Measurements from ENCODE around the gene SLC6A9. TPM values are rescaled to one million over a fixed set of nuclear protein-coding genes. Genes with fewer than 3 reads are reported as not detected.
A peak's percentile ranks its signal among the peaks of the same experiment; 100 is the strongest.

SLC6A9 gene
- total and polyA plus RNA-seq, 2 donors (not counting 1 experiment from before 2014, with no cell fraction given) = 0.28 to 5.5 TPM

- no peak for ATAC-seq (ENCODE audit: low read depth)
- Mint-ChIP-seq H3K4me3 (no peak overlapping the region), H3K9me3 (ENCODE audit: insufficient read depth) (no peaks in the 10 kb centered on the region), H3K4me1 (peaks cover 18% of the 10 kb centered on the region), H3K27ac (no peak overlapping the region), H3K27me3 (no peaks in the 10 kb centered on the region)
- no peaks in the 10 kb centered on the region for H3K79me2 ChIP-seq (ENCODE audit: control insufficient read depth, insufficient read depth, low read length)
- H2AFZ ChIP-seq (ENCODE audit: insufficient read depth, low read depth, low read length, poor library complexity, severe bottlenecking) = no peak overlapping the region
- CTCF ChIA-PET = interaction anchor here (0.9 to 17.1 kb wide), 4 partner anchors 13 to 40 kb away, joined by 3 to 227 read pairs (median 31); no protein-coding TSS in a partner anchor
- no peaks in the 10 kb centered on the region for H3K9me3 ChIP-seq (ENCODE audit: control extremely low read depth in 1 of 3, control insufficient read depth in 2 of 3, insufficient read depth in 1 of 3, low read length in 2 of 3)
- intact Hi-C loops (cut with micrococcal nuclease) = loop anchor here (5.0 kb wide), 2 partner anchors 666 to 1266 kb away; partner anchors contain the start of genes C1orf50, ELOVL1 and P3H1
- DNase-seq = no peak
- no peak overlapping the region for H3K27ac ChIP-seq (ENCODE audit: low read length in 2 of 2)
- H3K27me3 ChIP-seq (replicated peaks in 1 of 4; ENCODE audit: control extremely low read depth in 1 of 4, control insufficient read depth in 3 of 4, insufficient read depth in 4 of 4, low read length in 3 of 4) = peaks cover 0 to 4% (median 0%) of the 10 kb centered on the region in 4 experiments
- no peak overlapping the region for H3K4me3 ChIP-seq (ENCODE audit: control extremely low read depth in 1 of 5, extremely low read depth in 1 of 5, insufficient read depth in 1 of 5, low read depth in 2 of 5, low read length in 4 of 5)
- H3K9ac ChIP-seq (ENCODE audit: low read length) = no peak overlapping the region
- H3K4me2 ChIP-seq (replicated peaks; ENCODE audit: low read depth, low read length, poor library complexity, severe bottlenecking) = no peak overlapping the region
- no peaks in the 10 kb centered on the region for H4K20me1 ChIP-seq (ENCODE audit: control insufficient read depth, insufficient read depth, low read length, poor library complexity, severe bottlenecking)
- 85% methylated on average over 5 of the region's 8 CpGs for WGBS (ENCODE audit: insufficient coverage)
- POLR2A ChIA-PET = no interaction called here
- TF ChIP-seq EZH2 (IDR thresholded peaks at IDR 0.05; ENCODE audit: borderline replicate concordance, insufficient read depth, low read depth, low read length, poor library complexity, severe bottlenecking) (no peak), CTCF (IDR thresholded peaks at IDR 0.05) (no peak)
- H3K4me1 ChIP-seq (ENCODE audit: control insufficient read depth in 2 of 2, insufficient read depth in 2 of 2, low read length in 2 of 2) = peaks cover 6 to 16% of the 10 kb centered on the region in 2 donors
- no peaks in the 10 kb centered on the region for H3K36me3 ChIP-seq (replicated peaks in 1 of 2; ENCODE audit: control extremely low read depth in 1 of 2, control insufficient read depth in 1 of 2, extremely low read depth in 1 of 2, insufficient read depth in 2 of 2, low read length in 1 of 2)
Observed at GRCh38 chr1:44033756-44034155, 2.5 kb upstream of the SLC6A9 start.

- Histone ChIP-seq H3K27ac (ENCODE audit: low read length in 2 of 2) (no peak overlapping the region), H3K36me3 (replicated peaks in 1 of 2; ENCODE audit: control extremely low read depth in 1 of 2, control insufficient read depth in 1 of 2, extremely low read depth in 1 of 2, insufficient read depth in 2 of 2, low read length in 1 of 2) (no peaks in the 10 kb centered on the region), H4K20me1 (ENCODE audit: control insufficient read depth, insufficient read depth, low read length, poor library complexity, severe bottlenecking) (no peaks in the 10 kb centered on the region), H3K79me2 (ENCODE audit: control insufficient read depth, insufficient read depth, low read length) (no peaks in the 10 kb centered on the region), H3K9me3 (ENCODE audit: control extremely low read depth in 1 of 3, control insufficient read depth in 2 of 3, insufficient read depth in 1 of 3, low read length in 2 of 3) (no peaks in the 10 kb centered on the region), H3K4me2 (replicated peaks; ENCODE audit: low read depth, low read length, poor library complexity, severe bottlenecking) (no peak overlapping the region), H3K9ac (ENCODE audit: low read length) (no peak overlapping the region), H3K4me3 (ENCODE audit: control extremely low read depth in 1 of 5, extremely low read depth in 1 of 5, insufficient read depth in 1 of 5, low read depth in 2 of 5, low read length in 4 of 5) (no peak overlapping the region), H3K27me3 (replicated peaks in 1 of 4; ENCODE audit: control extremely low read depth in 1 of 4, control insufficient read depth in 3 of 4, insufficient read depth in 4 of 4, low read length in 3 of 4) (peaks cover 0 to 4% (median 0%) of the 10 kb centered on the region in 4 experiments), H2AFZ (ENCODE audit: insufficient read depth, low read depth, low read length, poor library complexity, severe bottlenecking) (no peak overlapping the region), H3K4me1 (ENCODE audit: control insufficient read depth in 2 of 2, insufficient read depth in 2 of 2, low read length in 2 of 2) (peaks cover 6 to 16% of the 10 kb centered on the region in 2 donors)
- H3K4me1 Mint-ChIP-seq = peaks cover 22% of the 10 kb centered on the region
- no peaks in the 10 kb centered on the region for H3K9me3 Mint-ChIP-seq (ENCODE audit: insufficient read depth)
- ATAC-seq (ENCODE audit: low read depth) (no peak), DNase-seq (no peak)
- H3K27ac Mint-ChIP-seq = no peak overlapping the region
- TF ChIP-seq EZH2 (IDR thresholded peaks at IDR 0.05; ENCODE audit: borderline replicate concordance, insufficient read depth, low read depth, low read length, poor library complexity, severe bottlenecking) = no peak
- no peak for TF ChIP-seq CTCF (IDR thresholded peaks at IDR 0.05)
- CTCF ChIA-PET = interaction anchor here (0.9 to 17.1 kb wide), 5 partner anchors 13 to 40 kb away, joined by 3 to 227 read pairs (median 4); no protein-coding TSS in a partner anchor
- POLR2A ChIA-PET = no interaction called here
- H3K4me3 Mint-ChIP-seq = peak overlapping the region; percentile 40
- intact Hi-C loops (cut with micrococcal nuclease) = loop anchor here (5.0 kb wide), 2 partner anchors 666 to 1266 kb away; partner anchors contain the start of genes C1orf50, ELOVL1 and P3H1
- 87% methylated on average over 3 of the region's 8 CpGs for WGBS (ENCODE audit: insufficient coverage)
- no peaks in the 10 kb centered on the region for H3K27me3 Mint-ChIP-seq
Observed at GRCh38 chr1:44033041-44033575, 1.8 kb upstream of the SLC6A9 start.

Data from B cell (primary cell).